ENCODE results near the gene MRPS23.

MRPS23 gene

DNA sequence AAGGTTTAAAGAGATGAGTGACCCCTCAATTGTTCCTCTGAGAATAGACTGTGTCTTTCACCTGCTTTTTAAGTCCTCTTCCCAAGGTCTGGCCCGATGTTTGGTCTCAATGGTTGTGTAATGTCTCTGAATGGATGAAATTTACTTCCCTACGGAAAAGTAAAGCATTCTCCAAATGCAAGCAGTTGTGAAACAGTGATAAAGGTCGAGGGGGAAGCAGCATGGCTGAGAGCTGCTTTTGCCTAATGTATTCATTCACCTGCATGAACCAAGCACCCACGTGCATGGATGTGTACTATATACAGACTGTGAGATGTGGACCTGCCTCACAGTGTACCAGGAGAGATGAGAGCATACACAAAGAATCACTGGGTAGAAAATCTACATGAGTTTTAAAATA lies 11.4 kb downstream of the MRPS23 start:
- DNase-seq: no peak

DNA sequence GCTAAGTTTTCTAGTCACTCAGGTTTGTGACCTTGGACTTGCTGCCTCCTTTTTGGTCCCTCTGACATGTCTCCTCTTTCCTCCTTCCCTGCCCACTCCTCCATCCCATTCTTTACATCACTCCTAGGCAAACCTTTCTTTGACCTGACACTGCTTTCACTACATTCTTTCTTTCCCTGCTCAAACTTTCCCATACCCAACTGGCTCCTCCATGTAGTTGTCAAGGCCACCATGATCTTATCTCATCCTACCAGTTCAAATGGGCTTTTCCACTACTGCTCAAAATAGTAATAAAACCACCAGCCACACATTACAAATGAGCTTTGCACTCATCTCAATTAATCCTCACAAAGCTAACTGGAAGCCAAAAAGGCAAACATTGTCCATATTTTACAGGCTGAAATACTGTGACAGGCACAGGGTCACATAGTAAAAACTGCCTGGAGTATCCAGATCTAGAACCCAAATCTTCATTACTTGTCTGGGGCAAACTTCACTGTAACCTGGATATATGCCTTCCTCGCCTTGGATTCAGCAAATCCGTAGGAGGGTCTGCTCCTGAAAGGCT lies 14.4 kb downstream of the MRPS23 start:
- DNase-seq: no peak

DNA sequence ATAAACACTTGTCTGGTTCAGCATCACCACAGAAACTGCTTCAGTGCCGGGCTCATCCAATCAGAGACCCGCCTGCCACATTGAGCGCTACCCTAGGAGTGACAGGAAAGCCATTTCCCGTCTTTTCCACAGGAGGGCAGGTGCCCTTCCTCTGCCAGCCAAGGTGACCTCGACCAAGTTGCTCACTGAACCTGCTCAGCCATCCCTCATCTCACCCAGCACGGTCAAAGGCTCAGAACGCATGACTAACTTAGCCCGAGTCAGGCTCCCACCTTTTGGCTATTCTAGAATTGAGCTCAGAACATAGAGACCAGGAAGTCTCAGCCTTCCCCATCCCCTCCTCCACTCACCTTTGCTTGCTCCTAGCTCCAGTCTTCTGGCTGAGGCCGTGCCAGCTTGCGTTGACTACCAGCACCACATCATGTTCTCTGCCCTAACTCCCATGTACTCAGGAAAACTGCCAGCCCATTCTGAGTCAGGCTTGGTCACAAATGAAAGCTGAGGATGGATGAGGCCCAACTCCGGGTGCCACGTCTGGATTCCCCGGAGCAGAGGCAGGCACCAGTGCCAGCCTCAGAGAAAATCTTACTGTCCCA lies 15.6 kb downstream of the MRPS23 start:
- DNase-seq: peak in 2 of 14 donors; percentile 31 to 58

DNA sequence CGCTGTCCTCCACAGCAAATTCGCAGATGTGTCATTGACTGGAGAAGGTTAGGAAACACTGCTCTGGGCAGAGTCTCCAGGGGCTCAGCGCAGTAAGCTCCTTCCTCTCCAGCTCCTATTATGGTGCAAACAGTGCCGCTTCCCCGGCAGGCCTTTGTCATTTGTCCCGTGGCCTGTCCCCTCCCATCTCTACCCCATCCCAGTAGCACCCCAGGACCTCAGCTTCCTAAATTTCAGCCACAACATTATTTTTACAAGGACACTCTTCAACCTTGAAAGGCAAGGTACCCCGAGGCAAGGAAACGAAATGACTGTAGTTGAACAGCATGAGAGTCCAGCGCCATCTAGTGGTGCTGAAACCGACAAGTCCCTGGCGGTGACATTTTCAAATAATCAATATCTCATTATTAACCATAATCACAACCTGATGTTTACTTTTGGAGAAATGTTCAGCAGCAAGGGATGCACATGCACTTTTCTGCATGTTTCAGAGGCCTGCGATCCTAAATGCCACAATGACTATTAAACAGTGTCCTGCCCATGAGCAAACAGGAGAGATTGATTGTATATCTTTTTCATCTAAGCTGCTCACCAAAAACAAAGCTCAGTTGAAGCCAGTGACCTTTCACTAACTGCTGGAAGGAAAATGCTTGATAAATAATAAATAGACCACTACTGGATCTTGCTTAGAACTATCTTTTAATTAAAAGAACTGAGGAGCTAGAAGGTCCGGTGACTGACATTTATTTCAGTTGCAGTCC lies 16.5 kb downstream of the MRPS23 start:
- peak in 11 of 14 donors; percentile 19 to 76 (median 53) for DNase-seq

DNA sequence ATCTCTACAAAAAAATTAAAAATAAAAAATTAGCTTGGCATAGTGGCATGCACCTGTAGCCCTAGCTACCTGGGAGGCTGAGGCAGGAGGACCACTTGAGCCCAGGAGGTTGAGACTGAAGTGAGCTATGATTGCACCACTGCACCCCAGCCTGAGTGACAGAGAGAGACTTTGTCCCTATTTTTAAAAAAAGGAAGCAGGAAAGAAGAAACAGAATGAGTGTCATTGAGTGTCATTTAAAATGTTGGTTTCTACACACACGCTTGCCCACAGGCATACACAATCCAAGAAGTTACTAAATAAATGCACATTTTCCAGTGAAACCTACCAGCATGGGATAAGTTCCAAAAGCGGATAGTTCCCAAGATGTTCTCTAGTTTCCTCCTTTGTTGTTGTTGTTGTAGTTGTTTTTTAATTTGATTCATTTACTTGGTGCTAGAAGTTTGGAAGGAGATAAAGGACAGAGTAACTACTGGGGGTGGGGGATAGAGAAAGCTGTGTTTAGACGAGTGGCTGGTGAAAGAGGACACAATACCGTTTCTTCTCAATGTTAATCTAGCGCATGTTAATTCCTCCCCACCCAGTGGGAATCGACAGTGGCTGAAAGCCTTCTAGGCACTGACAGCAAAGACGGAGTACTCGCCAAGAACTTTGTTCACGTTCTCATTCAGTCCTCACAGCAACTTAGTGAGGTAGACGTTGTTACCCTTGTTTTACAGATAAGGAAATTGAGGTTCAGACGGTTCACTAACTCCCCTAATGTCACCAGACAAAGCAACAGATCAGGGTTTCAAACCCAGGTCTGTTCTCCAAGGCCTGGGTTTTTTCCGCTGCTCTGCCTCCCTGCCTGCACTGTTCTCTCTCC lies 17.3 kb downstream of the MRPS23 start:
- DNase-seq: no peak

GRCh38 chr17:57830880-57831279 lies 19.0 kb downstream of the MRPS23 start:
- DNase-seq: no peak

GRCh38 chr17:57823469-57824401 lies 26.1 kb downstream of the MRPS23 start:
- no peak for DNase-seq

DNA sequence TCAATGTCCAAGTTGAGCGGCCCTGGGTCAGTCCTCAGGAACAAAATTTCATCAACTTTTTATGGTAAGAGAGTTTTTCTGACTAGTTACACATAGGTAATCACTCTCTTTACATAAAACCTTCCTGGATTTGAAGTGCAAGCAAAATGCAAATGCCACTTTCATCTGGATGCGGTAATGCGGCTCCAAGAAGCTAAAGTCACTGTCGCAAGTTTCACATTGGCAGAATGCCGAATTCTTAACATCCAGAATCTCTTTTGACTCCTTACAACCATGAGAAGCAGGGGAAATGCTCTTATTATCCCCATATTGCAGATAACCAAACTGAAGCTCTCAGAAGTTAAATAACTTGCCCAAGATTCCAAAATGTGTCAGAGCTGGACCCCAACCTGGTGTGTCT lies 30.0 kb downstream of the MRPS23 start:
- no peak for DNase-seq

DNA sequence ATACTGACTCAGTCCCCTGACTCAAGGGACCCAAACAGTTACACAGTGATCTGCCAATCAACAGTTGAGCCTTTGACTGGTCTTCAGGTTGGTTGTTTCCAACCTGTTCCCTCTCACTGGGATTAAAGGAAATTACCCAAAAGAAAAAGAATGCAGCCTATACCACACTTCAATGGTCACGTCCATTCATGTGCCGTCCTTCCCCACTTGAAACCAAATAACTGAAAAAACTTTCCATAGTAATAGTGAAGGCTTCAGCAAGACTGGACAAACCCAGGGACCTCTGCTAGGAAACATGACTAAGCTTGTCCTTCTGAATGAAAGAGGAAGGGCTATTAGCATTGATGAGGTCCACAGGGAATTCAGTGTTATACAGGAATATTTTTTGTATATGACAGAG lies 30.6 kb downstream of the MRPS23 start:
- DNase-seq: no peak

DNA sequence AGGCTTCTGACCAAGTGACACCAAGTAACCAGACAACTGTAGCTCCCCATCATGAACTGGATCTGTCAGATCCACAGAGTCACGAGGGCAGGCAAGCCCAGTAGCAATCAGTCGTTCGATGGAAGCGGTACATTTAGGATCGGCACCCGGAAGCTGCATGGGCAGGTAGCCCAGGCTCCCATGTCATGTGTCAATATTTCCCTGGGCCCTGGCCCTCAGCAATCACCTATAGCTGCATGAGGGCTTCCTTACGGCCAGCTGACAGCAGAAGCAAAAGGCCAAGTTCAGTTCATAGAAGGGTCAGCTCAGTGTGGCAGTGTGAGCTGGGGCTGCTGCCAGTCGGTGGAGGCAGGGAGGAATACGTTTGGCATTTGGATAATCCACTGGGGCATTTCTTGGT lies 31.8 kb downstream of the MRPS23 start:
- DNase-seq: no peak

GRCh38 chr17:57817299-57817698 lies 32.5 kb downstream of the MRPS23 start:
- no peak for DNase-seq

DNA sequence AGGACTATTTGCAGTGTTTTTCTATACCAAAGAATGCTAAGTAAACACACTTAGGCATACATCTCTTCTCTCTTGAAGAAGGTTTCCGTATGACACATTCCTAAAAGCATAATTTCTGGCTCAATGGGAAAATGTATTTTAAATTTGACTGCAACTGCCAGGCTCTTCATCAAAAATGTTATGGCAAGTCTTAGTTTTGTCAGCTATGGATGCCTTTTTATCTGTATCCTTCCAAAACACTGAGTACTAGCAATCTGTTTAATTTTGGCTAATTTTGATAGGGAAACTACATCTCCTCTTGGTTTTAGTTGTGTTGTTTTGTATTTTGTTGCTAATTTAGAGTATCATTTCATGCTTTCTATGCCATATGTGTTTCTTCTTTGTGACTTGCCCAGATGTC lies 35.4 kb downstream of the MRPS23 start:
- DNase-seq: no peak

GRCh38 chr17:57811638-57812280 lies 38.1 kb downstream of the MRPS23 start:
- DNase-seq: no peak

DNA sequence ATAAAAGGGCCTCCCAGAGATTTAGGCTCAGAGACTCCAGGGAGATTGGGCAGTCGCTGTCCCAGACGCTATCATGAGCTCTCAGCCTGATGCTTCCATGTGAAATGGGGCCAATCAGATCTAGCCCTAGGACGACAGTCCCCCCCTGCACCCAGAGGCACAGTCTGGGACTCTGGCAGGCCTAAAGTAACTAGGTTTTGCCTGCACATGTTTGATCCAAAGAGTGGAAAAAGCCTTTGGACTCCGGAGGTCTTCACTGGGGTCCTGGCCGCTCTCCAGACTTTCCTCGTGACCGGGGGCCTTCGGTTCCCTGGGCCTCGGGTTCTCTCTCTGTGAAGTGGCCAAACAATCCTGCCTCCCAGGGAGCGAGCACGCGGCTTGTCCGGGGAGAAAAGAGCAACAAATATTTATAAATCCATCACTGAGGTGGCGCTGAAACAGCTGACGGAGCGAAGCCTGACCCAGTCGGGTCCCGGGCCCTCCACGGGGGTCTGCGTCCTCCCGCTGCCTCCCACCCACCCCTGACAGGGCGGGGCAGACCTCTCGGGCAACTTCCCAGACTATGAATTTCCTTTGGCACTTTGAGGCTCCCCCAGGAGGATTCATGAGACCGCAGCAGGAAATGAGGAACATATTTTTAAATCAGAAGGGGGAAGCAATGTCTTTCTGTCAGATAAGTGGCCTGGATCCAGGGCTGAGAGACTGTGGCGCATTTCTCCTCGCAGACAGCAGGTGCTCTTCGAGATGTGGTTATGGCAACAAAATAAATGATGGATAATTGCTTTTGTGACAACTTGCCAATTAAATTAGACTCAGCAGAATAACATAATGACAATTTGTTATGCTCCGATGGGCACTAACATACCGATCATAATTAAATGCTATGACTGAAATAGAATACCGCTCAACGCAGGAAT lies 38.9 kb downstream of the MRPS23 start:
- peak in 9 of 14 donors; percentile 11 to 61 (median 34) for DNase-seq

DNA sequence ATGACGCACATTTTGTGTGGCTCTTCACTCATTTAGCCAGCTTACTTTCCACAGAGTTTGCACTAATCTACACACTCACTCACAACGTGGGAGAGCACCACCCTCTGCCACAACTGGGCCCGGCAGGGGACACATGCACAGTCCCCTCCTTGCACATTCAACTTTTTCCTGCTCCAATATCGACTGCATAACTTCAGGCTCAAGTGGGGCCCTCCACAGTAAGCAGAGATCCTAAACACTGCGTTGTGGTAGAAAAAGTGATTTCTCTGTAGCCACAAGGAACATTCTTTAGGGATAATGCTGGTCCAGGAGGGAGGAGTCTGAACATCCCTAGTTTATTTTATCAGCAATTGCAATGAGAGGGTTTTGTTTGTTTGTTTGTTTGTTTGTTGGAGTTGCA lies 40.0 kb downstream of the MRPS23 start:
- DNase-seq: no peak

GRCh38 chr17:57808882-57809281 lies 41.0 kb downstream of the MRPS23 start:
- no peak for DNase-seq

DNA sequence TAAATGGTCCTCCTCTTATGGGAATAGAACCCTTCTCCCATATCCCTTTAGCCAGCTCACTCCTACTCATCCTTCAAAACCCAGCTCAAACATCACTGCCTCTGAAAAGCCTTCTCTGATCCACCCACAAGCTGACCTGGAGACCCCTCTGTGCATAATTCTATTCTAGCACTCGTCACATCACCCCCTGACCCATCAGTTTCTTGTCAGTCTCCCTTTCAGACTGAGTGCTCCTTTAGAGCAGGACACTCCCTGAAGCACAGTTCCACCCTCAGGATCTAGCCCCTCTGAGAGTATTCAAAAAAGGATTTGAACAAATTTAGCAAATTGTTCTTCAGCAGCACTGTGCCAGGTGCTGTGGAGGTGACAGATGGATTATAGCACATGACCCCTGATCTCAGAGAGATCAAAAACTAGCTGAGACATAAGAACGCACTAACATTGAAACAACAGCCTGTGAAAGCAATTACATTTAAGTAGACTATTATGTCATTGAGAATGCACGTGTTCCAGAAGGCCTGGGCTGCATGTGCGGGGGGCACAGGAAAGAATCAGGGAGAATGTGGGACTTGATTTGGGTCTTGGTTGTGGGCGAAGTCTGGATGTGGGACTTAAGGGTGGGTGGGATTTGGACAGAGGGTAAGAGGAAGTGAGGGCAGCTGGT lies 43.5 kb downstream of the MRPS23 start:
- DNase-seq: no peak

DNA sequence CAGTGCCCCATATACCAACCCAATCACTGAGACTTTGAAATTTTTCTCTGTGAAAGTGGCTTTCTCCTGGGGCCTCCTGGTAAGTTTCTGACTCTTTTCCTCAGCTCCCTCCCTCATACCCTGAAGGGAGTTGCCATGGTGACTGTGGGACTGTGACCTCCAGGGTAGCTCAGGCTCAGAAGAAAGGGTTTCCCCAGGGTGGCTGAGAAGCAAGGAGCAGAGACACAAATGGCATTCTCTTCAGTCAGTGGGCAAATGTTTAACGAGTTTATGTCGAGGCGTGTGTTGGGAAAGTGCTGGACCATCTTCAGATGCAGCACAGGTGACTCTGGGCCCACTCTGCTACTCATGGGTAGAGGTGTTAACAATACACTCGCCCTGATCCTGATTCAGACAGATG lies 46.8 kb downstream of the MRPS23 start:
- no peak for DNase-seq

GRCh38 chr17:57801044-57801711 lies 48.7 kb downstream of the MRPS23 start:
- no peak for DNase-seq
